Smooth muscle cell (in vitro differentiated cells): ENCODE data around the gene MBD3. TPM values are rescaled to one million over a fixed set of nuclear protein-coding genes. Genes with fewer than 3 reads are reported as not detected.

Experiments
- DNase-seq: peaks from one replicate; lab custom pipeline; 2025; ENCODE audit not compliant: unreplicated experiment; lab: John Stamatoyannopoulos, UW
- H2AFZ ChIP-seq: fragments of 200-600 bp; sonication (generic); 2 replicates; pipeline ENCODE4 v1.6.0; 2016; ENCODE audit warnings: antibody characterized with exemption, low read depth, mild to moderate bottlenecking
- H3F3A ChIP-seq: fragments of 200-600 bp; sonication (generic); 2 replicates; pipeline ENCODE4 v1.6.0; 2017; ENCODE audit warnings: antibody characterized with exemption, low read depth
- H3K27ac ChIP-seq: fragments of 200-600 bp; sonication (generic); 2 replicates; pipeline ENCODE4 v1.5.1; 2016; ENCODE audit warnings: low read depth, mild to moderate bottlenecking
- H3K27me3 ChIP-seq: fragments of 200-600 bp; sonication (generic); 2 replicates; pipeline ENCODE4 v1.6.1; 2016; ENCODE audit warnings: low read depth, mild to moderate bottlenecking
- H3K36me3 ChIP-seq: fragments of 200-600 bp; sonication (generic); 2 replicates; pipeline ENCODE4 v1.5.1; 2016; ENCODE audit warnings: low read depth
- H3K4me1 ChIP-seq: fragments of 200-600 bp; sonication (generic); 2 replicates; pipeline ENCODE4 v1.5.1; 2016; ENCODE audit warnings: low read depth
- H3K4me2 ChIP-seq: fragments of 200-600 bp; sonication (generic); 2 replicates; pipeline ENCODE4 v1.6.0; 2016; ENCODE audit warnings: mild to moderate bottlenecking
- H3K4me3 ChIP-seq: fragments of 200-600 bp; sonication (generic); 2 replicates; pipeline ENCODE4 v1.5.1; 2016; ENCODE audit warnings: mild to moderate bottlenecking
- H3K79me2 ChIP-seq: fragments of 200-600 bp; sonication (generic); 2 replicates; pipeline ENCODE4 v1.6.0; 2016; ENCODE audit warnings: low read depth, mild to moderate bottlenecking
- H3K9ac ChIP-seq: fragments of 200-600 bp; sonication (generic); 2 replicates; pipeline ENCODE4 v1.6.0; 2016; ENCODE audit warnings: low read depth
- H3K9me3 ChIP-seq: fragments of 200-600 bp; sonication (generic); replicated peaks from 2 replicates; pipeline ENCODE4 v1.5.1; 2016; ENCODE audit warnings: low read depth
- H4K20me1 ChIP-seq: fragments of 200-600 bp; sonication (generic); 2 replicates; pipeline ENCODE4 v1.6.0; 2016; ENCODE audit warnings: low read depth
- WGBS: methylation state at CpG from one replicate; pipeline ENCODE4 v1.1.7; 2016; ENCODE audit warnings: low lambda C conversion rate; 5-methylcytosine and 5-hydroxymethylcytosine counted together
- polyA plus RNA-seq: library from polyadenylated mRNA; unstranded; fragments of >200 nt; fragmentation: Nextera tagmentation; extraction: Ambion mirVana; gene quantifications from 2 replicates; pipeline ENCODE4 v1.2.1, GENCODE V29; 2016
- total RNA-seq: library from RNA; depleted of rRNA; stranded (reverse); fragments of >200 nt; gene quantifications from 2 replicates; pipeline ENCODE4 v1.2.3, GENCODE V29; 2014
- TF ChIP-seq, protein P1 (sequence below): fragments of 200-600 bp; sonication (generic); IDR thresholded peaks from 2 replicates; pipeline ENCODE4 v1.5.1; 2017; ENCODE audit warnings: borderline replicate concordance, mild to moderate bottlenecking, antibody characterized with exemption; ENCODE audit not compliant: insufficient read depth, poor library complexity, severe bottlenecking

MBD3 gene
- total and polyA plus RNA-seq, 2 experiments from 2014 or later, result 40.3 to 47.3 TPM

DNA sequence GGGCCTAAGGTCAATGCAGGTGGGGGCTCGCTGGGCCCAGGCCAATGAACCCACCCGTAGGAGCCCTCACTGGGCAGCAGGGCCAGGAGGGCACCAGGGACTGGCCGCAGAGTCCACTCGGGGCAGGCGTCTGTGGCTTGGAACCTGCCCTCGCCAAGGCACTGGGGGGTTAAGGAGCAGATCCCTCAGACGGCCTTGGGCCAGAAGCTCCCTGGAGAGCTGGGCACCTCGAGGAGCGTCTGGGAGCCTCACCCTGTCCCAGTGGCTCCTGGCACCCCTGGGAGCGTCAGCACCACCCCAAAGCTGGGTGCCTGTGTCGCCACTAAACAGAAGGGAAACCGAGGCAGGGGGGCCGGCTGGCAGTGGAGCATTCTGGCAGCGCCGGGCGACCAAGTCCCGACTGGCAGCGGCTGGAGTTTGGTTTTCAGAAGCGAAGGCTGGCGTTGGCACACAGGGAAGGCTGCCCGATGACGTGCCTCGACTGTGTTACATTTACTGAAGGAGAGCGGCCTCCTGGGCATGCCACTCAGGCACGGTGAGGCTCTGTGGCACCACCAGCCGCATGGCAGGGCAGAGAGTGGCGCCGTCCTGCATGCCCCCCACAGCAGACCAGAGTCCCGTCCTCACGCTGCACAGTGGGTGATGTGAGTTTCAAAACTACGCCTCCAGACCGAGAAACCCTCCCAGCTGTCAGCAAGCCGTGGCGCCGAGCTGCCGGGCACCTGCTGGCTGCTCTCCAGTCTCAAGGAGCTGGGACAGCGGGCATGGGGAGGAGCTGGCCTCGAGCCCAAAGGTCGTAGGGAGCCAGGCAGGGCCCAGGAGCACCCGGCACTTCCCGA lies 15.4 kb downstream of the MBD3 start:
- Histone ChIP-seq H3K9ac (no peak overlapping the region), H3F3A (no peaks in the 10 kb centered on the region), H3K4me2 (no peak overlapping the region), H2AFZ (no peak overlapping the region), H3K4me3 (no peak overlapping the region), H3K9me3 (no peaks in the 10 kb centered on the region), H3K4me1 (no peaks in the 10 kb centered on the region), H4K20me1 (peaks cover 7% of the 10 kb centered on the region), H3K27me3 (no peaks in the 10 kb centered on the region), H3K27ac (no peak overlapping the region), H3K79me2 (no peaks in the 10 kb centered on the region), H3K36me3 (peaks cover 3% of the 10 kb centered on the region)
- DNase-seq, result no peak
- TF ChIP-seq, protein P1, sequence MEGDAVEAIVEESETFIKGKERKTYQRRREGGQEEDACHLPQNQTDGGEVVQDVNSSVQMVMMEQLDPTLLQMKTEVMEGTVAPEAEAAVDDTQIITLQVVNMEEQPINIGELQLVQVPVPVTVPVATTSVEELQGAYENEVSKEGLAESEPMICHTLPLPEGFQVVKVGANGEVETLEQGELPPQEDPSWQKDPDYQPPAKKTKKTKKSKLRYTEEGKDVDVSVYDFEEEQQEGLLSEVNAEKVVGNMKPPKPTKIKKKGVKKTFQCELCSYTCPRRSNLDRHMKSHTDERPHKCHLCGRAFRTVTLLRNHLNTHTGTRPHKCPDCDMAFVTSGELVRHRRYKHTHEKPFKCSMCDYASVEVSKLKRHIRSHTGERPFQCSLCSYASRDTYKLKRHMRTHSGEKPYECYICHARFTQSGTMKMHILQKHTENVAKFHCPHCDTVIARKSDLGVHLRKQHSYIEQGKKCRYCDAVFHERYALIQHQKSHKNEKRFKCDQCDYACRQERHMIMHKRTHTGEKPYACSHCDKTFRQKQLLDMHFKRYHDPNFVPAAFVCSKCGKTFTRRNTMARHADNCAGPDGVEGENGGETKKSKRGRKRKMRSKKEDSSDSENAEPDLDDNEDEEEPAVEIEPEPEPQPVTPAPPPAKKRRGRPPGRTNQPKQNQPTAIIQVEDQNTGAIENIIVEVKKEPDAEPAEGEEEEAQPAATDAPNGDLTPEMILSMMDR, result no peak
- 96% methylated on average over 41 of the region's 41 CpGs for WGBS

DNA sequence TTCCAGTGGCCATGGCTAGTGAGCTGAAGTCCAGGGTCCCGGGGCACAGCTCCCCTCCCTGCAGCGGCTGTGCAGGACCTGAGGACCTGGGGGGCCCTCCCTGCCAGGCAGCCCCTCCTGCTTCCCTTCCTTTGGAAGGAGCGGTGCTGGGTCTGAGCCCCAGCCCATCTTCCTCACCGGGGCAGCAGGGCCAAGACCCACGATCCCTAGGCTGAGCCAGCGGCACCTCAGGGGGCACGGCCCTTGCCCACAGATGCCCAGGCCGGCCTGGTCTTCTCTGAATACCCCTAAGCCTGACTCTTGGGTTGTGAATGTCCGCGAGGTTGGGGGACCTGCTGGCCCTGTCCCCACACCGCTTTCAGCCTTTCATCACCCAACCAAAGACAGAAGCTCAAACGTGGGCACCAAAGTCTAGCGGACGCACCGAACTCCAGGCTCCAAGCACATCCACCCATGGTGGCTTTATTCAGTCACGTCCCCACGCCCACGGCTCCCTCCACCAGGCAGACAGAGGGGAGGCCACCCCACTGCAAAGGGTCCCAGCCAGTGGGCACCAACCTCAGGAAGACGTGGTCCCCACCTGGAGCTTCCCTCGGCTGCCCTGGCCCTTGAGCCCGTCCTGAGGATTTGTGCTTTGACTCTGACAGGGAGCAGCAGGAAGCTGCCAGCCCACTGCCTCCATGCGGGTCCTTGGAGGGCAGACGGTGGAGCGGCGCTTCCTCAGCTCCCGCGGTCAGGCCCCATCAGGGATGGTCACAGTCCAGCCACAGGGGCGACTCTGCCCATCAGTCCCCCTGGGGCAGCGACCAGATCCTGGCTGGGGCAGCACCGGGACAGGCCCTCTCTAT lies 16.2 kb downstream of the MBD3 start:
- Histone ChIP-seq H3K36me3 (peaks cover 3% of the 10 kb centered on the region), H3K4me3 (no peak overlapping the region), H2AFZ (no peak overlapping the region), H3F3A (no peaks in the 10 kb centered on the region), H3K9ac (no peak overlapping the region), H3K4me2 (no peak overlapping the region), H4K20me1 (peaks cover 6% of the 10 kb centered on the region), H3K79me2 (no peaks in the 10 kb centered on the region), H3K27me3 (no peaks in the 10 kb centered on the region), H3K27ac (no peak overlapping the region), H3K4me1 (no peaks in the 10 kb centered on the region), H3K9me3 (no peaks in the 10 kb centered on the region)
- no peak for DNase-seq
- TF ChIP-seq, protein P1, result no peak
- 95% methylated on average over 29 of the region's 30 CpGs for WGBS

DNA sequence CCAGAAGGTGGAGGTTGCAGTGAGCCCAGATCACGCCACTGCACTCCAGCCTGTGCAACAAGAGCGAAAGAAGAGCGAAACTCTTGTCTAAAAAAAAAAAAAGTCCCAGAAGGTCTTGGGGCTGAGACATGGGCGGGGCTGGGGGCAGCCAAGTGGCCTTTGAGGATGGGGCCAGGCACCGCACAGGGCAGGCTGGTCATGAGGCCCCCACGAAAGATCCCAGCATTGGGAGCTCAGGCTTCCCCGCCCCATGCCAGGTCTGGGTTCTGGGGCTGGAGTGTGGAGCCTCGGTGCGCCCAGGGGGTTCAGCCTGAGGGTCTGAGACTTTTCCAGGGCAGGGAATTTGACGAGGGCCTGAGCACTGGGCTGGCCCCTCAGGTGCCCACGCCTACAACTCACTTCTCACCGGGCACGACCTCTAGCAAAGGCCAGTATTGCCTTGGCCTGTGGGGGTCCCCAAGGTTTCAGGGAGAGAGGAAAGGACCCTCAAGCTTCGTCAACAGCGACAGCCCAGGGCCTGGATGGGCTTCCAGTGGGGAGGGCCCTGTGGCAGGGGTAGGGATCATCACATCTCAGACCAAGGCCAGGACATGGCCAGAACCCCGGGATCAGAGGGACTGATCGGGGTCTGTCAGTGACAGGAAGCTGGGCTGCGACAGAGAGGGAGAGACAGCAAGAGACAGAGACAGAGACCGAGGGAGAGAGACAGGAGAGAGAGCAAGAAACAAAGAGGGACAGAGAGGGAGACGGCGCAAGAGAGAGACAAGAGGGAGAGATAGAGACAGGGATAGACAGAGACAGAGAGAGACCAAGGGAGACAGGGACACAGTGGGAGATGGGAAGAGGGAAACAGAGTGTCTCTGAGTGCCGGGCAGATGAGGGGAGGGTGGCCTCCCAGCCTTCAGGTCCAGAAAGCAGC lies 17.1 kb downstream of the MBD3 start:
- Histone ChIP-seq H3K9ac (no peak overlapping the region), H3K27me3 (no peaks in the 10 kb centered on the region), H3K4me1 (no peaks in the 10 kb centered on the region), H3K9me3 (no peaks in the 10 kb centered on the region), H2AFZ (no peak overlapping the region), H4K20me1 (peaks cover 6% of the 10 kb centered on the region), H3K79me2 (no peaks in the 10 kb centered on the region), H3F3A (no peaks in the 10 kb centered on the region), H3K27ac (no peak overlapping the region), H3K36me3 (peaks cover 3% of the 10 kb centered on the region), H3K4me2 (no peak overlapping the region), H3K4me3 (no peak overlapping the region)
- 96% methylated on average over 22 of the region's 22 CpGs for WGBS
- no peak for DNase-seq
- TF ChIP-seq, protein P1, result no peak
